Raji (cell line): ENCODE results near the gene FOXL2.

Source experiments
- POLR2A ChIP-seq: IDR thresholded peaks from 2 replicates; pipeline ENCODE4 v1.6.1; 2011; ENCODE audit warnings: low read depth, low read length, control low read depth; ENCODE audit not compliant: insufficient read depth

FOXL2 gene

GRCh38 chr3:138950006-138950644 is 3.2 kb upstream of the FOXL2 start:
- no peak for TF ChIP-seq POLR2A

GRCh38 chr3:138949445-138950005 is 2.6 kb upstream of the FOXL2 start:
- TF ChIP-seq POLR2A: no peak

GRCh38 chr3:138949002-138949418 is 2.1 kb upstream of the FOXL2 start:
- TF ChIP-seq POLR2A: no peak

- no peak for TF ChIP-seq POLR2A
Measured at GRCh38 chr3:138948371-138949001, 1.5 kb upstream of the FOXL2 start.

GRCh38 chr3:138947495-138948121 is 671 bp upstream of the FOXL2 start:
- TF ChIP-seq POLR2A: no peak

GRCh38 chr3:138945709-138946662 is 951 bp downstream of the FOXL2 start:
- no peak for TF ChIP-seq POLR2A

GRCh38 chr3:138944929-138945708 is 1.8 kb downstream of the FOXL2 start:
- TF ChIP-seq POLR2A: no peak

GRCh38 chr3:138944654-138944928 is 2.3 kb downstream of the FOXL2 start:
- TF ChIP-seq POLR2A: no peak

- TF ChIP-seq POLR2A: no peak
Measured at GRCh38 chr3:138943724-138944653, 2.9 kb downstream of the FOXL2 start.

- no peak for TF ChIP-seq POLR2A
Measured at GRCh38 chr3:138942861-138943623, 3.9 kb downstream of the FOXL2 start.

- TF ChIP-seq POLR2A: no peak
Measured at GRCh38 chr3:138942271-138942670, 4.7 kb downstream of the FOXL2 start.

- TF ChIP-seq POLR2A: no peak
Measured at GRCh38 chr3:138941259-138941885, 5.6 kb downstream of the FOXL2 start.
